Suprapubic skin (tissue), 4 donors: ENCODE results near the gene MYO16.

ENCODE experiments used
- EP300 ChIP-seq: sonication (generic); formaldehyde crosslinking; IDR thresholded peaks from one replicate; pipeline ENCODE4 v1.6.1; 2017; ENCODE audit warnings: antibody characterized with exemption
- POLR2A ChIP-seq, 2 donors: fragments of 450-650 bp; IDR thresholded peaks; one replicate each; pipeline ENCODE4 v1.6.1; 2017; ENCODE audit warnings: antibody characterized with exemption in 2 of 2, mild to moderate bottlenecking in 2 of 2, moderate library complexity in 2 of 2
- POLR2AphosphoS5 ChIP-seq, 3 donors: sonication (generic); formaldehyde crosslinking; IDR thresholded peaks; one replicate each; pipeline ENCODE4 v1.6.1; 2017; ENCODE audit warnings: antibody characterized with exemption in 3 of 3
- TF ChIP-seq, protein P1 (sequence below), 2 donors: fragments of 200-600 bp in 1 of 2; fragments of 450-650 bp in 1 of 2; sonication (generic) in 1 of 2; IDR thresholded peaks; one replicate each; pipeline ENCODE4 v1.5.1; 2016 to 2019; ENCODE audit warnings: antibody characterized with exemption in 2 of 2, mild to moderate bottlenecking in 1 of 2, moderate library complexity in 1 of 2

- TF ChIP-seq, protein P1, sequence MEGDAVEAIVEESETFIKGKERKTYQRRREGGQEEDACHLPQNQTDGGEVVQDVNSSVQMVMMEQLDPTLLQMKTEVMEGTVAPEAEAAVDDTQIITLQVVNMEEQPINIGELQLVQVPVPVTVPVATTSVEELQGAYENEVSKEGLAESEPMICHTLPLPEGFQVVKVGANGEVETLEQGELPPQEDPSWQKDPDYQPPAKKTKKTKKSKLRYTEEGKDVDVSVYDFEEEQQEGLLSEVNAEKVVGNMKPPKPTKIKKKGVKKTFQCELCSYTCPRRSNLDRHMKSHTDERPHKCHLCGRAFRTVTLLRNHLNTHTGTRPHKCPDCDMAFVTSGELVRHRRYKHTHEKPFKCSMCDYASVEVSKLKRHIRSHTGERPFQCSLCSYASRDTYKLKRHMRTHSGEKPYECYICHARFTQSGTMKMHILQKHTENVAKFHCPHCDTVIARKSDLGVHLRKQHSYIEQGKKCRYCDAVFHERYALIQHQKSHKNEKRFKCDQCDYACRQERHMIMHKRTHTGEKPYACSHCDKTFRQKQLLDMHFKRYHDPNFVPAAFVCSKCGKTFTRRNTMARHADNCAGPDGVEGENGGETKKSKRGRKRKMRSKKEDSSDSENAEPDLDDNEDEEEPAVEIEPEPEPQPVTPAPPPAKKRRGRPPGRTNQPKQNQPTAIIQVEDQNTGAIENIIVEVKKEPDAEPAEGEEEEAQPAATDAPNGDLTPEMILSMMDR (IDR thresholded peaks at IDR 0.05), result no peak
- TF ChIP-seq POLR2AphosphoS5 (IDR thresholded peaks at IDR 0.05) (no peak), EP300 (no peak), POLR2A (IDR thresholded peaks at IDR 0.05) (no peak)
Measured at GRCh38 chr13:108948251-108948671, 318.9 kb downstream of the MYO16 start.
